Testis (tissue), 3 donors: ENCODE results near the gene LSP1. TPM values are rescaled to one million over a fixed set of nuclear protein-coding genes. Genes with fewer than 3 reads are reported as not detected.
A peak's percentile ranks its signal among the peaks of the same experiment; 100 is the strongest.

ENCODE experiments used
- DNase-seq: peaks from one replicate; pipeline ENCODE4 v3.0.0-alpha.2; 2019
- H3K27ac ChIP-seq, 2 donors: fragments of 200-600 bp; sonication (generic); one replicate each; pipeline ENCODE4 v1.5.1; 2019
- H3K27me3 ChIP-seq: fragments of 200-600 bp; sonication (generic); one replicate; pipeline ENCODE4 v1.5.1; 2019
- H3K36me3 ChIP-seq: fragments of 200-600 bp; sonication (generic); one replicate; pipeline ENCODE4 v1.5.1; 2017; ENCODE audit warnings: low read depth; ENCODE audit errors: missing control alignments
- H3K4me1 ChIP-seq: fragments of 200-600 bp; sonication (generic); one replicate; pipeline ENCODE4 v1.5.1; 2019
- H3K4me3 ChIP-seq, 2 donors: fragments of 200-600 bp; sonication (generic); one replicate each; pipeline ENCODE4 v1.5.1; 2017 to 2019
- H3K9me3 ChIP-seq: fragments of 200-600 bp; sonication (generic); one replicate; pipeline ENCODE4 v1.5.1; 2017
- CTCF ChIP-seq, 3 experiments: fragments of 450-650 bp in 2 of 3; fragments of 200-600 bp in 1 of 3; sonication (generic) in 1 of 3; IDR thresholded peaks; one replicate each; pipeline ENCODE4 v1.5.1; 2016 to 2019; ENCODE audit warnings: antibody characterized with exemption in 3 of 3, mild to moderate bottlenecking in 2 of 3, moderate library complexity in 1 of 3
- POLR2A ChIP-seq: fragments of 450-650 bp; IDR thresholded peaks from one replicate; pipeline ENCODE4 v1.6.1; 2017; ENCODE audit warnings: antibody characterized with exemption, mild to moderate bottlenecking, moderate library complexity
- WGBS, 2 donors: methylation state at CpG; one replicate each; pipeline ENCODE4 v1.1.5; 2018; 5-methylcytosine and 5-hydroxymethylcytosine counted together
- intact Hi-C: fragments of 100-400 bp; cut with DNase I; formaldehyde crosslinking; loops from one replicate; pipeline ENCODE4 v1.15.1; 2023; ENCODE audit warnings: low total_unique reads
- polyA plus RNA-seq: library from polyadenylated mRNA; stranded (reverse); fragments of 350-450 nt; fragmentation: Illumina TruSeq; extraction: RNeasy Lipid Tissue Mini Kit (QIAGEN cat#74804); gene quantifications from one replicate; pipeline ENCODE4 v1.2.3, GENCODE V29; 2014; ENCODE audit warnings: low read depth, low replicate concordance; ENCODE audit not compliant: insufficient read depth
- total RNA-seq, 2 donors: library from RNA; depleted of rRNA; stranded (reverse); fragments of >200 nt; gene quantifications; one replicate each; pipeline ENCODE4 v1.2.3, GENCODE V29; 2016

The LSP1 gene
- total and polyA plus RNA-seq, 3 donors from 2014 or later: 13.0 to 50.1 (median 19.9) TPM

GRCh38 chr11:1868056-1868635 is 15.3 kb downstream of the LSP1 start:
- H3K9me3 ChIP-seq: no peaks in the 10 kb centered on the region
- H3K27me3 ChIP-seq: no peaks in the 10 kb centered on the region
- peak overlapping the region in 1 of 2 donors; percentile 36 for H3K4me3 ChIP-seq
- H3K27ac ChIP-seq: peak overlapping the region in 1 of 2 donors; percentile 42
- H3K36me3 ChIP-seq: no peaks in the 10 kb centered on the region
- intact Hi-C loops: no loop called here
- H3K4me1 ChIP-seq: peaks cover 18% of the 10 kb centered on the region
- WGBS, 2 donors: 86% methylated on average over 14 of the region's 14 CpGs; no CpG with 5 or more reads in 1 of the 2 donors
- no peak for DNase-seq
- TF ChIP-seq CTCF (IDR thresholded peaks at IDR 0.05): no peak
- no peak for TF ChIP-seq POLR2A

- WGBS, 2 donors: 64 to 84% methylated on average over 10 to 25 of the region's 25 CpGs
Observed at GRCh38 chr11:1868636-1869291, 15.9 kb downstream of the LSP1 start.

GRCh38 chr11:1869427-1870325 is 16.8 kb downstream of the LSP1 start:
- Histone ChIP-seq H3K36me3 (no peaks in the 10 kb centered on the region), H3K9me3 (no peaks in the 10 kb centered on the region), H3K27ac (peak overlapping the region in 1 of 2 donors; percentile 61), H3K4me1 (peaks cover 3% of the 10 kb centered on the region), H3K4me3 (peak overlapping the region; percentile 36 to 43), H3K27me3 (no peaks in the 10 kb centered on the region)
- 45 to 59% methylated on average over 27 to 34 of the region's 34 CpGs for WGBS, 2 donors
- peak; percentile 44 for DNase-seq
- intact Hi-C loops: no loop called here
- no peak for TF ChIP-seq POLR2A
- peak in 2 of 3 experiments; percentile 9 to 28 for TF ChIP-seq CTCF (IDR thresholded peaks at IDR 0.05)

More at GRCh38 chr11:1868636-1869291, 15.9 kb downstream of the LSP1 start:
- H3K27me3 ChIP-seq: no peaks in the 10 kb centered on the region
- H3K36me3 ChIP-seq: no peaks in the 10 kb centered on the region
- H3K4me1 ChIP-seq: peaks cover 12% of the 10 kb centered on the region
- TF ChIP-seq CTCF (IDR thresholded peaks at IDR 0.05) (no peak), POLR2A (no peak)
- intact Hi-C loops: no loop called here
- H3K27ac ChIP-seq: peak overlapping the region; percentile 34 to 42
- peak overlapping the region; percentile 36 to 43 for H3K4me3 ChIP-seq
- DNase-seq: no peak
- H3K9me3 ChIP-seq: no peaks in the 10 kb centered on the region

- 30 to 78% methylated on average over 2 to 12 of the region's 12 CpGs for WGBS, 2 donors
- H3K36me3 ChIP-seq: no peaks in the 10 kb centered on the region
- DNase-seq: no peak
- no peaks in the 10 kb centered on the region for H3K4me1 ChIP-seq
- no peaks in the 10 kb centered on the region for H3K9me3 ChIP-seq
- peak overlapping the region in 1 of 2 donors; percentile 61 for H3K27ac ChIP-seq
- intact Hi-C loops: no loop called here
- TF ChIP-seq POLR2A (no peak), CTCF (IDR thresholded peaks at IDR 0.05) (no peak)
- no peaks in the 10 kb centered on the region for H3K27me3 ChIP-seq
- peak overlapping the region; percentile 36 to 43 for H3K4me3 ChIP-seq
Observed at GRCh38 chr11:1870326-1870696, 17.4 kb downstream of the LSP1 start.
